ENCODE measurements around the gene SAMD4A.

DNA sequence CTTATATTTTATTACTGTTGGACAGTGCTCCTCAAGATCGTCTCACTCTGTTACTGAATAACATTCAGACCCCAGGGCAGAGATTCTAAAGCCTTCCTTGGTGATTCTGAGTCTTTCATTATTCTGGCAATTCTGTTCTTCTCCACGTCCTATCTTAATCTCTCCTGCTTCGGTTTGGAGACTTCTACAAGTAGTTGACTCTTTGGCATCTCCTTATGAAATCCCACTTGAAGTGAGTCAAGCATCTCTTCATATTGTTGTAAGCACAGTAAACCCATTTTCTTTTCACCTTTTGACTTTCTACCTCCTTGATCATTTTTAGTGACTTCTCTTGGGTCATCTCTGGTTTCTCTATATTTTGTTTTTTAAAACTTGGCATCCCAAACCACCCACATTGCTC, 132.8 kb downstream of the SAMD4A start:
- TF ChIP-seq, protein P1, sequence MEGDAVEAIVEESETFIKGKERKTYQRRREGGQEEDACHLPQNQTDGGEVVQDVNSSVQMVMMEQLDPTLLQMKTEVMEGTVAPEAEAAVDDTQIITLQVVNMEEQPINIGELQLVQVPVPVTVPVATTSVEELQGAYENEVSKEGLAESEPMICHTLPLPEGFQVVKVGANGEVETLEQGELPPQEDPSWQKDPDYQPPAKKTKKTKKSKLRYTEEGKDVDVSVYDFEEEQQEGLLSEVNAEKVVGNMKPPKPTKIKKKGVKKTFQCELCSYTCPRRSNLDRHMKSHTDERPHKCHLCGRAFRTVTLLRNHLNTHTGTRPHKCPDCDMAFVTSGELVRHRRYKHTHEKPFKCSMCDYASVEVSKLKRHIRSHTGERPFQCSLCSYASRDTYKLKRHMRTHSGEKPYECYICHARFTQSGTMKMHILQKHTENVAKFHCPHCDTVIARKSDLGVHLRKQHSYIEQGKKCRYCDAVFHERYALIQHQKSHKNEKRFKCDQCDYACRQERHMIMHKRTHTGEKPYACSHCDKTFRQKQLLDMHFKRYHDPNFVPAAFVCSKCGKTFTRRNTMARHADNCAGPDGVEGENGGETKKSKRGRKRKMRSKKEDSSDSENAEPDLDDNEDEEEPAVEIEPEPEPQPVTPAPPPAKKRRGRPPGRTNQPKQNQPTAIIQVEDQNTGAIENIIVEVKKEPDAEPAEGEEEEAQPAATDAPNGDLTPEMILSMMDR (IDR thresholded peaks at IDR 0.05): no peak
- TF ChIP-seq CHD2 (IDR thresholded peaks at IDR 0.05; ENCODE audit: low read length, partially characterized antibody) (no peak), FOSB (CRISPR knock-in tag; IDR thresholded peaks at IDR 0.05) (no peak), CHD4 (IDR thresholded peaks at IDR 0.05; ENCODE audit: borderline replicate concordance) (no peak)

All from A549 (cell line).